HuH-7.5 (cell line): ENCODE measurements around the gene VARS2.

Experiments used
- DNase-seq: peaks from one replicate; pipeline ENCODE4 v3.0.0; 2011; ENCODE audit warnings: low spot score

Gene VARS2

DNA sequence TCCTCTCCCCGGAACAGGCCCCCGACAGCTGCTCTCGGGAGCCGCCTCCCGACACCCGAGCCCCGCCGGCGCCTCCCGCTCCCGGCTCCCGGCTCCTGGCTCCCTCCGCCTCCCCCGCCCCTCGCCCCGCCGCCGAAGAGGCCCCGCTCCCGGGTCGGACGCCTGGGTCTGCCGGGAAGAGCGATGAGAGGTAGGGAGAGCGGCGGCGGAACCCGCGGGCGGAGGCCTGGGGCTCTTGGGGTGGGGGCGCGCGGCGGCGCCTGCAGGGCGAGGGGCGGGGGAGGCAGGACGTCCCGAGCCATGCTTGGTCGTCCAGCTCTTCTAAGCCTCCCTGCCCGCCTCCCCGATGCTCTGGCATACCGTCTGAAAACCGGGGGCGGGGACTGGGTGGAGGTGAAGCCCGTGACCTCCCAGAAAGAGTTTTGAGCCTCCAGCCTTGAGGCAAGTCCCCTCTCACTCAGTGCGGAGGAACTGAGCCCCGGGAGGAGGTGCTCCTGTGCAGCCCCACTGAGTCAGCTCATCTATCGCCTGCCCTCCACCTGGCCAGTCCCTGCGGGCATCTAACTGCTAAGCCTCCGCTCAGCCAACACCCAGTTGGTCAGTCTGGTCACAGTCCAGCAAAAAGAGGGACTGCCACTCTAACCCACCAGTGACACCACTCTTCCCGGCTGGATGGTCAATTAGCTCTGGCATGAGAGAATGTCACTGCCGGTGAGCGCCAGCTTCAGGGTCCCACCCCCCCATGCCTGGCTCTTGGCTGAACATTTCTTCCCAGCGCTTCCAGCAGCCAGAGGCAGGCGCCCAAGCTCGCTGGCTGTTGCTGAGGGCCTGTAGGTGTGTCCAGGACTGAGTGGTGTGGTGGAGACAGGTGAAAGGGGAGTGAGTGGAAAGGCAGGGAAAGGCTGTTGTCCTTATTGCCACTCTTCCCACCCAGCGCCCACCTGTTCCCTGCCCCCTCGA lies 29.2 kb upstream of the VARS2 start:
- DNase-seq = no peak

DNA sequence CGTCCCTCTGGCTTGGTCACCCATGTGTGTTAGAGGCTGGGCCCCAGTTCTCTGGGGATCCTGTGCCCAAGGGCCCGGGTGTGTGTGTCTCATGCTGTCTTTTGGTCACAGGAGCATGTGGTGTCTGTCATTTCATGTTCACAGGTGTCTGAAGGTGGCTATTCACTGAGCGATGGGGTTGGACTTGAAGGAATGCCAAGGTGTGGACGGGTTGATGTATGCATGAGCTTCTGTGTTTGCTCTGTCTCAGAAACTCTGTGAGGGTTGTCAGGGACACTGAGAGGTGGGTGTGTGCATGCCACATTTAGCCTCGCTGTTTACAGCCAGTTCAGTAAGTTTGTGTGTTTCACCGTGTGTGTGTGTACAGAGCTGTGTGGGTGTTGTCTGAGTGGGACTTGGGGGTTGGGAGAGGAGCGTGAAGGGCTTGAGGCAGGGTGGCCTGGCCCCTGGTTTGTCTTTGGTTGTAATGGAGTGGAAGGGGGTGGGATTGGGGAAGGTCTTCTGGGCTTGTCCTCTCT lies 28.5 kb upstream of the VARS2 start:
- DNase-seq = no peak

DNA sequence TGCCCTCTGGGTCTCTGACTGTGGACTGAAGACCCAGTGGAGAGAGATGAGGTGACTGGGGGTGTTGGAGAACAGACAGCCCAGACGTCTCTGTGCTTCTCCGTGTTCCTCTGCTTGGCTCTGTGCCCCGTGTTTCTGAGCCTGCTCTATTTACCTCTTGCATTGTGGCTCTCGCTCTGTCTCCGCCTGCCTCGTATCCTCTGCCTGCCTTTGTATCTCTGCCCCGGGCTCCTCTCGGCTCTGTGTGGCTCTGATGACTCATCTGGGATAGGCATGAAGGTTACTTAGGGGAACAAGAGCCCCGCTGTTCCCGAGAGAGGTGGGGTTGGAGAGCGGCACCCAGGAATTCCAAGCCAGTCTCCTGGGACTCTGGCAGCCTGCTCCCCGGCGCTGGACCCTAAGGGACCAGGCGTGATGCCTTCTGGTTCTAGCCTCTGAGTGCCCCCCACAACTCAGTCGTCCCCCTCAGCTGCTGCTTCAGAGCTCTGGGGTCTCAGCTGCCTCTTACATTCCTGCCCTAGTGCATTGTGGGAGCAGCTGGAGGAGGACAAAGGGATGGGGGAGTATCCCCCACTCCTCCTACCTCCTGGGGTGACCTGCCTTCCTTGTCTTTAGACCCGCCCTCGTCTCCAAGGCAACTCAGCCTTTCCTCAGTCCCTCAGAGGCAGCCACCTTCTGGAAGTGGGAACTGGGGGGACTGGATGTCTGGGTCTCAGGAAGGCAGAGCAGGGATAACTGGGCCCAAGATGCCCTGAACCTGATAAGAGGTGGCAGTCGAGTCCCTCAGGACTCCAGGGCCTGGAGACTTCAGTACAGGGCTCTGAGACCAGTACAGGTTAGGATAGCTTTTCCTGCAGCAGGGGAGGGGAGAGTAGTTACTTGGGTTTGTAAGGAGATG lies 27.8 kb upstream of the VARS2 start:
- DNase-seq = peak; percentile 62

DNA sequence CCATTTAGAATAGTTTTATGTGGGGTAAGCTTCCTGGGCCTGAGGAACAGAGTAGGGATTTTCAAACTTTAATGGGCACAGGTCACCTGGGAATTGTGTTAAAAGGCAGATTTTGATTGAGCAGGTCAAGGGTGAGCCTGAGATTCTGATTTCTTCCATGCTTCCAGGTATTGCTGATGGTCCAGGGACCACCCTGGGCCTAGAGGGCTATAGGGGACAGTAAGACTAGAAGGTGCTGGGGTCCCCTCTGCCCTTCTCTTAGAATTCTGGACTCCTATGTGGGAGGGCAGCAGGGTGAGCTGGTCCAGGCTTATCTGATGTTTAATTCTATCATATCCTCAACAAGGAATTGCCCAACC lies 27.2 kb upstream of the VARS2 start:
- no peak for DNase-seq

DNA sequence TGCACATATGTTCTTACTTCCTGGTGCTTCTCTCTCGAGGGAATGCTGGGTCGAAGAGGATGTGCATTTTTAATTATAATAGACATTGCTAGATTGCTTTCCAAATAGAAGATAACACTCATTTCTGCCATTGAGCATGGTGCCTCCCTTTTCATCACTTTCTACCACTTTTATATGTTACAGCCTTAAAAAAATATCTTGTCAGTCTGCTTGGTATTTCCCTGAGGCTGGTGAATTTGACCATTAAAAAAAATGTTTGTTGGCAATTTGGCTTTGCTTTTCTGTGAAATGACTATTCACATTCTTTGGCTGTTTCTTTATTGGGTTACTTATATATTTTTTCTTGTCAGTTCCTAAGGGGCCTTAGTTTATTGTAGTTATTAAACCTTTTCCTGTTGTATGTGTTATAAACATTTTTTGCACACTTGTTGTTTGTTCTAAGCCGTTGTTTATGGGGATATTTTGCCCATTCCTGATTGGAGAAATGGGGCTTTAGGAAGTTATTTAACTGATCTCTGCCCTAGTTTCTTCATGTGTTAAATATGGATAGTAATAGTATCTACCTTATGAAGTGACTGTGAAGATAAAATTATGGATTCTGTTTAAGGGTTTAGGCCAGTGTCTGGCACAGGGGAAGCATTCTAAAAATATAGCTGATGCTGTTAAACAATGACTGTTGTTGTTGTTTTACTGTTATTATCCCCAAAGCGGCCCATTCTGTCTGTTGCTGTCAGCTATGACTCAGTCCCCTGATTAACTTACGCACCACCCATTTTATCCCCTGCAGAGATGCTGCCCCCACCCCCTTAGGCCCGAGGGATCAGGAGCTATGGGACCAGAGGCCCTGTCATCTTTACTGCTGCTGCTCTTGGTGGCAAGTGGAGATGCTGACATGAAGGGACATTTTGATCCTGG lies 25.9 kb upstream of the VARS2 start:
- DNase-seq = no peak

DNA sequence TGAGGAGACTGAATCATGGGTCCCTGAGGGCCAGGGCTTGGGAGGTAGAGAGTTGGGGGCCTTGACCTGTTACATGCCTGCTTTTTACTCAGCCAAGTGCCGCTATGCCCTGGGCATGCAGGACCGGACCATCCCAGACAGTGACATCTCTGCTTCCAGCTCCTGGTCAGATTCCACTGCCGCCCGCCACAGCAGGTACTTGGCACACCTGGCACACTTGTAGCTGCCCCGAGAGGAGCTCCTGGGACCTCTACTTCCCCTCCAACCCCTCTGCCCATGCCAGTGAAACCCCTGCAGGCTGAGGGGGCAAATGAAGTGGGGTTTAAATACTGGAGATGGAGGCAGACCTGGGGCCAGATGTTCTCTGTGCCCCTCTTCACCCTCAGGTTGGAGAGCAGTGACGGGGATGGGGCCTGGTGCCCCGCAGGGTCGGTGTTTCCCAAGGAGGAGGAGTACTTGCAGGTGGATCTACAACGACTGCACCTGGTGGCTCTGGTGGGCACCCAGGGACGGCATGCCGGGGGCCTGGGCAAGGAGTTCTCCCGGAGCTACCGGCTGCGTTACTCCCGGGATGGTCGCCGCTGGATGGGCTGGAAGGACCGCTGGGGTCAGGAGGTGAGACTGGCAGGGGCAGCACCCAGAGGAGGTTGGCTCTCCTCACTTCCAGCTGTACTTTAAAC lies 25.1 kb upstream of the VARS2 start:
- DNase-seq = no peak

DNA sequence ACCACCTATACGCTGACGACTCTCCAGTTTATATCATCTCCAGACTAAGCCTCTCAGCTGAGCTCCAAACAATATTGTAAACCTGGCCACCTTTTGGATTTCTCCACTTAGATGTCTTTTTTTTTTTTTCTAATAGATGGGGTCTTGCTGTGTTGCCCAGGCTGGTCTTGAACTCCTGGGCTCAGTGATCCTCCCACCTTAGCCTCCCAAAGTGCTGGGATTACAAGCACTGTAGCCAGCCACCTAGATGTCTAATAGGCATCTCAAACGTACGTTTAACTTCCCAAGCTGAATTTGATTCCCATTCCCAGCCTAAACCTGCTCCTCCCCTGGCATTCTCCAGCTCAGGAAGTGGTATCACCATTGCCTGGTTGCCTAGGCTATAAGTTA lies 24.5 kb upstream of the VARS2 start:
- no peak for DNase-seq

DNA sequence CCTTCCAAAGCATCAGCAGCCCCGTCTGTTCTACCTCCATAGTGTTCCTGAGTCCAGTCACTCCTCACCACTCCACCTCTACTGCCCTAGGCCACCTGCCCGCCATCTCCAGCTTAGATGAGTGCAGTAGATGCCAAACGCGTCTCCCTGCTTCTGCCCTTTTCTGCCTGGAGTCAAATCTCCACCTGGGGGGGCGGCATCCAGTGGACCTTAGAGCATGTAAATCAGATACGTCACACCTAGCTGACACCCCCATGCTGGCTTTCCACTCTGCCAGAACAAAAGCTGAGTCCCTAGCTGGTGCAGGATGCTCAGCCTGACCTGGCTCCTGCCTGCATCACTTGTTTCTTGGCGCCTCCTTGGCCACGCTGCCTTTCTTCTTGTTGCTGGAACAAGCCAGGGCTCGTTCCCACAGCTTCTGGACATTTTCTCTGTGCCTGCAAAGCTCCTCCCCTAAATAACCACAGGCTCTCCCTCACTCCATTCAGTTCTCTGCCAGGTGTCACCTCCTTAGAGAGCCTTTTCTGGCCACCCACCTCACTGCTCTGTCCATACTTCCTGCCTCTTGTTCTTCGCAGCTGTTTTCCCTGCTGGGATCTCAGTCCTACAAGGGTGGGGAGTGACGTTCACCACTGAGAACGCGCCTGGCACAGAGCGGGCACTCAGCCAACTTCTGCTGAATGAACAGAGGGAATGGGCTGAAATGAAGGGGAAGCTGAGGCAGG lies 24.0 kb upstream of the VARS2 start:
- DNase-seq = no peak

DNA sequence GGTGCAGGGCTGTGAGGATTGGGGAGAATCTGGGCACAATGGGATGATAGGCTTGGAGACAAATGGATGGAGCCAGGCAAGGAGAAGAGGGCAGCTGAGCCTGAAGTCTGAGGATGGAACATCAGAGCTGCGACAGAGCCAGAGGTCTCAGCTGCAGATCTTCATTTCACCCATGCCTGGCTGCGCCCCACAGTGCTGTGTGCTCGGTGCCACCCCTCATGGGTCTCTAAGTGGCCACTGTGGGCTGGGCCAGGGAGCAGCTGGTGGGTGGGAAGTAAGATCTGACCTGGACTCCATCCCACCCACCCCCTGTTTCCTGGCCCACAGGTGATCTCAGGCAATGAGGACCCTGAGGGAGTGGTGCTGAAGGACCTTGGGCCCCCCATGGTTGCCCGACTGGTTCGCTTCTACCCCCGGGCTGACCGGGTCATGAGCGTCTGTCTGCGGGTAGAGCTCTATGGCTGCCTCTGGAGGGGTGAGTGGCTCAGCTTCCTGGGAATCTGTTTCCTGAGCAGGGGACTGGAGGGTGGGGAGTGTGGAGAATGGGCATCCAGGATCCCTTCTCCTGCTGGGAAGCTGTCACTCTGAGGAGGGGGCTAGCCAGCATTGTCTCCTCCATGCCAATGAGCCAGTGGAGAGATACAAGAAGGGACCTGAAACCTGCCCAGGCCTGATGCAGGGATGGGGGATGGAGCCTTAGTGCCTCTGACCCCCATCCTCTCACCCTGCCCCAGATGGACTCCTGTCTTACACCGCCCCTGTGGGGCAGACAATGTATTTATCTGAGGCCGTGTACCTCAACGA lies 23.2 kb upstream of the VARS2 start:
- no peak for DNase-seq

DNA sequence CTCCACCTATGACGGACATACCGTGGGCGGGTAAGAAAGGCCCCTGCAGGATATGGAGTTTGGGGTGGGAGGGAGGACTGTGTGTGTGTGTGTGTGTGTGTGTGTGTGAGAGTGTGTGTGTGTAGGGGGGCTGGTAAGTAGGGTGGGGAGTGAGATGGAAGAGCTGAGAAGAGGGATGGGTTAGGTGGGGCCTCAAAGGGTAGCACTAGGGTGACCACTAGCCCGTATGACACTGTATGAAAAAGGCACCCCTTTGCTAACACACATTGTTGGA lies 22.7 kb upstream of the VARS2 start:
- DNase-seq = no peak

DNA sequence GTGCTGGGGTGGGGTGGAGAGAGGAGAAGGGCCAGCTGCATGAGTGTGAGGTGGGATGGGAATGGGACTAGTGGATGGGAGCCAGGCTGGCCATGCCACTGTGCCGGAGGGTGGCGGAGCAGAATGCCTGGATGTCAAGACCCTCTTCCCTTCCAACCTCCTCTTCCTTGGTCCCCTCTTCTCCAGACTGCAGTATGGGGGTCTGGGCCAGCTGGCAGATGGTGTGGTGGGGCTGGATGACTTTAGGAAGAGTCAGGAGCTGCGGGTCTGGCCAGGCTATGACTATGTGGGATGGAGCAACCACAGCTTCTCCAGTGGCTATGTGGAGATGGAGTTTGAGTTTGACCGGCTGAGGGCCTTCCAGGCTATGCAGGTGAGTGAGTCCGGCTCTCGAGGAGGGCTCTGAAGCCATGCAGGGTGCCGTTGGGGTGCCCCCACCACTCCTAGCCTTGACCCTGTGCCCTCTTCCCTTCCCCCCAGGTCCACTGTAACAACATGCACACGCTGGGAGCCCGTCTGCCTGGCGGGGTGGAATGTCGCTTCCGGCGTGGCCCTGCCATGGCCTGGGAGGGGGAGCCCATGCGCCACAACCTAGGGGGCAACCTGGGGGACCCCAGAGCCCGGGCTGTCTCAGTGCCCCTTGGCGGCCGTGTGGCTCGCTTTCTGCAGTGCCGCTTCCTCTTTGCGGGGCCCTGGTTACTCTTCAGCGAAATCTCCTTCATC lies 22.1 kb upstream of the VARS2 start:
- DNase-seq = no peak

DNA sequence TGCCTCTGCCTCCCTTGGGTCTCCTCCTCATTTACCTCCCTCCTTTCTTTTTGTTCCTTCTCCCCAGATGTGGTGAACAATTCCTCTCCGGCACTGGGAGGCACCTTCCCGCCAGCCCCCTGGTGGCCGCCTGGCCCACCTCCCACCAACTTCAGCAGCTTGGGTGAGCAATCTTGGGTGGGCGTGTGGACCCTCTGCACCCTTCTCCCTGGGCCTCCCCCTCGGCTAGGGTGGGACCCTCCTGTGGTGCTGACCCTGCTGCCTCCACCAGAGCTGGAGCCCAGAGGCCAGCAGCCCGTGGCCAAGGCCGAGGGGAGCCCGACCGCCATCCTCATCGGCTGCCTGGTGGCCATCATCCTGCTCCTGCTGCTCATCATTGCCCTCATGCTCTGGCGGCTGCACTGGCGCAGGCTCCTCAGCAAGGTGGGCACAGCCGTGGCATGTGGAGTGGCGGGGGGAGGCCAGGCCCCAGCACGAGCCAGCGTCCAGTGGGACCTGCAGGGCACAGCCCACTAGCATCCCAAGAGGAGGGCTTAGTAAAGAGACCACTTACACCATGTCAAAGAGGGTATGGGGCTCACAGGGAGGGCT lies 20.9 kb upstream of the VARS2 start:
- no peak for DNase-seq

DNA sequence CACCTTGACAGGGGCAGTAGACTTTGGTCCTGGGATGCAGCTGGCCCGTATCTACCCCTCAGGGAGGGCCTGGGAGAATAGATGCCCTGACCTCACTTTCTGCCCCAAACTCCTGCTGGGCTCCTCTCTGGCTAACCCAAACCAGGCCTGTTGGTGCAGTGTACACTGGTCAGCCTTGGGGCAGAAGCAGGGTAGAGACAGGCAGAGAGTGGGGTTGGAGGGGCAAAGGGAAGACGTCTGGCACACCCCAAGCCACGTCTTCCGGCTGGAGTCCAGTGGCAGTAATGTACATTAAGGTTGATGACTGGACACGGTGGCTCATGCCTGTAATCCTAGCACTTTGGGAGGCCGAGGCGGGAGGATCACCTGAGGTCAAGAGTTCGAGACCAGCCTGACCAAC lies 20.4 kb upstream of the VARS2 start:
- no peak for DNase-seq

DNA sequence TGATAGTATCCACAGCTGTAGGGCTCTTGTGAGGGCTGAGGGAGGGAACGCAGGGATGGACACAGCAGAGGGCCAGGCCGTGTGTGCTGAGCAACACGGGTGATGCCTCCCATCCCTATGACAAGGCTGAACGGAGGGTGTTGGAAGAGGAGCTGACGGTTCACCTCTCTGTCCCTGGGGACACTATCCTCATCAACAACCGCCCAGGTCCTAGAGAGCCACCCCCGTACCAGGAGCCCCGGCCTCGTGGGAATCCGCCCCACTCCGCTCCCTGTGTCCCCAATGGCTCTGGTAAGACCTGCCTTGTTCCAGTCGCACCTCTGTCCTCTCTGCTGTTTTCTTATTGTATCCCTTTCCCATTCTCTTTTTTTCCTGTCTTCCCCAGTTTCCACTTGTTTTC lies 19.7 kb upstream of the VARS2 start:
- DNase-seq = no peak

DNA sequence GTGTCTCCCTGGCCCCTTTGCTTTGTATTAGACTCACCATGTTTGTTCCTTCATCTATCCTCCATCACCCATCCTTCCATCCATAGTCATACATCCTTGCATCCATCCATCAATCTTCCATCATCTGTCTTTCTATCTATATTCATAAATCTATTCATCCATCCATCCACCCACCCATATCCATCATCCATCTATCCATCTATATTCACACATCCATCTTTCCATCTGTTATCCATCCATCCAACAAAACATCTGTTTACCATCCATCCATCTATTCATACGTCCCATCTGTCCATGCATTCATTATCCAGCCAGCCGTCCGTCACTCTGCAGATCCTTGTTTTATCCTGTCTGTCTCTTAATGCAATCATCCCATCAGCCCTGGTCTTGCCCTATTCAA lies 19.1 kb upstream of the VARS2 start:
- DNase-seq = no peak

DNA sequence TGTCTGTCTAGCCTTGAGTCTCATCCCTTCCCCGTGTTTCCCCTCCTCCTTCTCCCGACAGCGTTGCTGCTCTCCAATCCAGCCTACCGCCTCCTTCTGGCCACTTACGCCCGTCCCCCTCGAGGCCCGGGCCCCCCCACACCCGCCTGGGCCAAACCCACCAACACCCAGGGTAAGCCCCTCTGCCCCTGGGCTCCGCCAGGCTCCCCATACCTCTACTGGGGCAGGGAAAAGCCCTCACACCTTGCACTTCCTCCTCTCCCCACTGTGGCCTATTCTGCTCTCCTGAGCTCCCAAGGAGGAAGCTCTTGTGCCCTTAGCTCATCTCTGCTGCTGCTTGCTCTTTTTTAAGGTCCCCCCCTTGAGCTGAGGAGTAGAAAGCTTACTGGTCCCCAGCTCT lies 18.7 kb upstream of the VARS2 start:
- DNase-seq = no peak

DNA sequence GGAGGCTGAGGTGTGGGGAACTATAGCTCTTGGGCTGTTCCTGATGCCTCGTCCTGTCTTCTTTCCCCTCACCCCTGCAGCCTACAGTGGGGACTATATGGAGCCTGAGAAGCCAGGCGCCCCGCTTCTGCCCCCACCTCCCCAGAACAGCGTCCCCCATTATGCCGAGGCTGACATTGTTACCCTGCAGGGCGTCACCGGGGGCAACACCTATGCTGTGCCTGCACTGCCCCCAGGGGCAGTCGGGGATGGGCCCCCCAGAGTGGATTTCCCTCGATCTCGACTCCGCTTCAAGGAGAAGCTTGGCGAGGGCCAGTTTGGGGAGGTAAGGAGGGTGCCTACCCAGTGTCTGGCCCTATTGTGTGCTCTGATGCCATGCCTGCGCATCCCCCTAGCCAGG lies 17.5 kb upstream of the VARS2 start:
- no peak for DNase-seq

DNA sequence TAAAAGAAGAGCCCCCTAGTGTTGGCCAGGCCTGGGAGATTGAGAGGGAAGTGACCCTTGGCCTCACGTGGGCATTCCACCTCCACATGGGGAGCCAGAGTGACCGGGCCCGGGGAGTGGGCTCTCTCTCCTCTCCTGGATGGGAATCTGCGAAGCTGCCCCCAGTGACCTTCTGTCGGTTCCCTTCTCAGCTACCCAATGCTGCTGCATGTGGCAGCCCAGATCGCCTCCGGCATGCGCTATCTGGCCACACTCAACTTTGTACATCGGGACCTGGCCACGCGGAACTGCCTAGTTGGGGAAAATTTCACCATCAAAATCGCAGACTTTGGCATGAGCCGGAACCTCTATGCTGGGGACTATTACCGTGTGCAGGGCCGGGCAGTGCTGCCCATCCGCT lies 16.2 kb upstream of the VARS2 start:
- DNase-seq = no peak

DNA sequence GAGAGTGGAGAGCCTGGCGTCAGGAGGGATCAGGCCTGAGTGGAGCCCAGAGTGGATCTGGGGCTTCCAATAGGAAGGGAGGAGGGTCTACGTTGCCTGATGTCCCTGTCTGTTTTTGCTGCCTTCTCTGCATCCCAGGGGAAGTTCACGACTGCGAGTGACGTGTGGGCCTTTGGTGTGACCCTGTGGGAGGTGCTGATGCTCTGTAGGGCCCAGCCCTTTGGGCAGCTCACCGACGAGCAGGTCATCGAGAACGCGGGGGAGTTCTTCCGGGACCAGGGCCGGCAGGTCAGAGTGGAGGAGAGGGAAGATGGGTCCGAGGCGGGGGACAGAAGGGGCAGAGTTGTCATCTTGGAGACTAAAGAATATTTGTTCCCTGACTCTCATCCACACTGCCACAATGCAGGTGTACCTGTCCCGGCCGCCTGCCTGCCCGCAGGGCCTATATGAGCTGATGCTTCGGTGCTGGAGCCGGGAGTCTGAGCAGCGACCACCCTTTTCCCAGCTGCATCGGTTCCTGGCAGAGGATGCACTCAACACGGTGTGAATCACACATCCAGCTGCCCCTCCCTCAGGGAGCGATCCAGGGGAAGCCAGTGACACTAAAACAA lies 15.2 kb upstream of the VARS2 start:
- no peak for DNase-seq
